GM21825 (cell line): Measurements from ENCODE around the gene SH3RF1.
A peak's percentile ranks its signal among the peaks of the same experiment; 100 is the strongest.
"Not testable (repeated sequence)": the region's sequence is repeated elsewhere in the genome, so short reads cannot be mapped to it uniquely, and the experiment has no call there.

ENCODE experiments used
- ATAC-seq: cut with Tn5 transposase; IDR thresholded peaks from one replicate; pipeline ENCODE4 v1.9.1; 2021; ENCODE audit warnings: mild to moderate bottlenecking, moderate library complexity; ENCODE audit not compliant: unreplicated experiment

Gene SH3RF1

GRCh38 chr4:169270810-169271691 is at the start of gene SH3RF1:
SH3RF1 (minus strand) TSS chr4:169270956; CDS start chr4:169269212, 1,744 bp downstream.
- ATAC-seq = peak; percentile 66

DNA sequence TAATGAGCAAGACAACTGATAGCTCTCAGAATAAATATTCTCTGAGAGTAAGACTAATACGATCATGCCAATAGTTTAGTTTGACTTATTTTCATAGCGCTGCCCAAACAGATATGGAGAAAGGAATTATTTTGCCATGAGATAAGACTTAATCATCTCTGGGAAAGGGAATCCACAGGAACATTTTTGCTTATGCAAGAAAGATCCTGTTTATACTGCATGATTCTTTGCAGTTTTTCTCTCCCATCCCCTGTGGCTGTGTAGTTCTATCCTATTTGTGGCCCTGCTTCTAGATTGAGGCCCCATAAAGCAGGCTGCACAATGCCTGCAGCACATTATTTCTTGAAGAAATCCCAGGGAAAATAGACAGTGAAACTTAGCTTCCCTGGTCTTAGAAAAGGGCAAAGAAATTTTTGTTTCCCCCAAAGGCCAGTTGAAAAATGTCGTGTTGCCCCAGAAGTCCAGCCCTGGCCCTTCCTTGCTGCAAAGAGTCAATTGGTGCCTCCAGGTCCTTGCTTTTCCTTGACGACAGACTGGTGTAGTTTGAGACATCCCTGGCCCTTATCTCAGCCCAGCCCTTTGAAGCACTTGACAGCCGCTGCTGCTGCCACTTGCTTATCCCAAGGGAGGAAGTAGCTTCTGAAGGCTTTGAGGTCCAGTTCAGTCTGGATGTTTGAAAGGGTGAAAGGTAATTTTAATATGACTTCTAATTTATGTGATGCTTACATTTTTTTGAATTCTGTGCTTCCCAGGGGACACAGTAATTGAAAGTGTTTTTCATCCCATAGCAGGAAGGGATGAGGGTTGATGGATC is 45.0 kb upstream of the SH3RF1 start:
- no peak for ATAC-seq

DNA sequence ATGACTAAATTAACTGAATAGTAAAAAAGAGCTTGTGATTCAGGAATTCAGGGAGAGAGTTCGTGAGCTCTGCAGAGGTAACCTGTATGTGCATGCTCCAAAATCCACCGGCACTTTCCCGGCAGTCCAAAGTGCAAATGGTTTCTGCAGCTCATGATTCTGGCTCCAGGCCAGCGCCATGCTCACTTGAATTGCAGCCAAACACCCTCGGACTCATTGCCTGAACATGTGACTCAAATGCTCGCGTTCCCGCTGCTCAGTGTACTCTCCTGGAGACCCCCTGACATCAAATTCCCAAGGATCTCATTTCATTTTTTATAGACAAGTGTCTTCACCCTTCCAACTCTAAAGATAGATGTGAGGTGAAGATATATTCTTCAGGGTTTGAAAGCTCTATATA is 44.1 kb upstream of the SH3RF1 start:
- ATAC-seq = no peak

- no peak for ATAC-seq
Observed at GRCh38 chr4:169313732-169314131, 43.0 kb upstream of the SH3RF1 start.

DNA sequence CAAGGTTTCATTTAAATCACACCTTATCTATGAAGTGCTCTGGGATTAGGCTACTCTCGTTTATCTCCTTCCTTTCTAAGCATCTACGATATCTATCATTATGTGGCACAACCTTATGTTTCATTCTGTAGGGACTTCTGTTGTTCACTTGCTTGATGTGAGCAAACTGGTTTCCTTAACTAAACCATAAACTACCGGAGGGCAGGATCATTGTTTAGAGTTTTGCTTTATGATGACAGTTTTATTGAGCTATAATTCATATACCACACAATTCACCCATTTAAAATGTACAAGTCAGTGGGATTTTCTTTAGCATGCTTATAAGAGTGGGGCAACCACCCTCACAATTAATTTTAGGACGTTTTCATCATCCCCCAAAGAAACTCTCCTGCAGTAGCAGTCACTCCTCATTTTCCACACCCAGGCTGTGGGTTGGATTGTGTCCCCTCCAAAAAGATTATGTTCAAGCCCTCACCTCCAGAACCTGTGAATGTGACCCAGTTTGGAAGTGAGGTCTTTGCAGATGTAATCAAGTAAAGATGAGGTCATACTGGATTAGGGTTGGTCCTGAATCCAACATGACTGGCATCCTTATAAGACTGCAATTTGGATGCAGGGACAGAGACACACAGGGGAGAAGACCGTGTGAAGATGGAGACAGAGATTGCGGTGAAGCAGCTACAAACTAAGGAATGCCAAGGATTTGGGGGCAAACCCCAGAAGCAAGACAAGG is 42.1 kb upstream of the SH3RF1 start:
- ATAC-seq = no peak

DNA sequence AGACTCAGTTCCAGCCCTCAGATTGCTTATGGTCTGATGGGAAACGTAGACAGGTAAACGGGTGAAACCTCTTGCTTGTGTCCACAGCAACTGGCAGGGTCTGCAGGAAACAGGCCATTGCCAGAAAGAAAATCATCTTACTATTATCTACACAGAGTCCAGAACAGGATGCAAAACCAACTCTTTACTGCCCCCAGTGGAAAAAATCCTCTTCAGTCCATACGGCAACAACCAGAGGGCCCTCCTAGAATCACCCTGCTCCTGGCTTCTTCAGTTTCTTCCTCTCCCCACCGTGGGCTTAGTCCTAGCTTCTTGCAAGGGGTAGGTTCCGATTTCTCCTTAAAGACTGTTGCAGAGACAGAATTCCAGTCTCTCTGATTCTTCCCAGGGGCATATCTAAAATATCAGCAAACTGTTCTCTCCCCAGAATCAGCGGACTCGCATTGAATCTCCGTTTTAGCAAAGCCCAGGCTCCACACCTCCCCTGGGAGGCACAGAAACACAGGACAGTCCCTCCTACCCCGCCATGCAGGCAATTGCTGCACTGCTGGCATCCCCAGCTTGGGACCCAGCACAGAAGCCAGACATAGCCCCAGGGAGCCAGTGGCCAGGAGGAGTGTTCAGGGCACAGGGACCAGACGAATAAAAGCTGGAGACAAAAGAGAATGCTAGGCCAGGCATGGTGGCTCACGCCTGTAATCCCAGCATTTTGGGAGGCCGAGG is 41.0 kb upstream of the SH3RF1 start:
- peak; percentile 81 for ATAC-seq

GRCh38 chr4:169309326-169309967 is 38.7 kb upstream of the SH3RF1 start:
- no peak for ATAC-seq

DNA sequence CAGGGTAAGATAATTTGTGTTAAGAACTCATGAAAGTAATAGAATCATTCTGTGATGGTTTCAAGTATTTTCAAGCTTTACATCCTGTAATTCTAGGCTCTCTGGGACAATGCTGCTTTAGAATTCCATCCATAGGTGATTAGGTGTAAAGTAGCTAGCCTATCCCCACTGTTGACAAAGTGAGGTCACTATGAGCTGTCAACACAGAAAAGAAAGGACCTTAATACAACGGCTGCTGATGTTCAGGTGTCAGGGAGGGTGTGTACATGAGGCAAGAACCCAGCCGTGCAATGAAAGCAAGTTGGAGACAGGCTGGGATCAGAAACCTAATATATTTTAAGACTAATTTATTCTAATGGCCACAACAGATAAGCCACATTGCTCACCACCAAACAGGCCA is 36.8 kb upstream of the SH3RF1 start:
- ATAC-seq = no peak

GRCh38 chr4:169305651-169306050 is 34.9 kb upstream of the SH3RF1 start:
- no peak for ATAC-seq

- ATAC-seq = no peak
Observed at GRCh38 chr4:169305173-169305572, 34.4 kb upstream of the SH3RF1 start.

DNA sequence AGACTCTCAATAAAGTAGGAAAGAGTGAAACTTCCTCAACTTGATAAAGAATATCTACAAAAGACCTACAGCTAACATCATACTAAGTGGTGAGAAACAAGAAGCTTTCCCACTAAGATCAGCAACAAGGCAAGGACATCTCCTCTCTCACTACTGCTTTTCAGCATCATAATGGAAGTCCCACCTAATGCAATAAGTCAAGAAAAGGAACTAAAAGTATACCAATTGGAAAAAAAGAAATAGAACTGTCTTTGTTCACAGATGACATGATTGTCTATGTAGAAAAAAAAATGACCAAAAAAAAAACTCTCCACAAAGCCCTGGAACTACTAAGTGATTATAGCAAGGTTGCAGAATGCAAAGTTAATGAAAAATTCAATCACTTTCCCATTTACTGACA is 25.1 kb upstream of the SH3RF1 start:
- no peak for ATAC-seq

GRCh38 chr4:169293343-169294176 is 22.8 kb upstream of the SH3RF1 start:
- peak; percentile 90 for ATAC-seq

DNA sequence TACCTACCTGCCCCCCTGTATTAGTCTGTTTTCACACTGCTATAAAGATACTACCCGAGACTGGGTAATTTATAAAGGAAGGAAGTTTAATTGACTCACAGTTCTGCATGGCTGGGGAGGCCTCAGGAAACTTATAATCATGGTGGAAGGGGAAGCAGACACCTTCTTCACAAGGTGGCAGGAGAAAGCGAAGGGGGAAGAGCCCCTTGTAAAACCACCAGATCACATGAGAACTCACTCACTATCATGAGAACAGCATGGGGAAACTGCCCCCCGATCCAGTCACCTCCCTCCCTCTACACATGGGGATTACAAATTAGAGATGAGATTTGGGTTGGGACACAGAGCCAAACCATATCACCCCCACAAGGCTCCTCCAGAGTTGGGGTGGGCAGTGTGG is 17.2 kb upstream of the SH3RF1 start:
- ATAC-seq = not testable (repeated sequence)

DNA sequence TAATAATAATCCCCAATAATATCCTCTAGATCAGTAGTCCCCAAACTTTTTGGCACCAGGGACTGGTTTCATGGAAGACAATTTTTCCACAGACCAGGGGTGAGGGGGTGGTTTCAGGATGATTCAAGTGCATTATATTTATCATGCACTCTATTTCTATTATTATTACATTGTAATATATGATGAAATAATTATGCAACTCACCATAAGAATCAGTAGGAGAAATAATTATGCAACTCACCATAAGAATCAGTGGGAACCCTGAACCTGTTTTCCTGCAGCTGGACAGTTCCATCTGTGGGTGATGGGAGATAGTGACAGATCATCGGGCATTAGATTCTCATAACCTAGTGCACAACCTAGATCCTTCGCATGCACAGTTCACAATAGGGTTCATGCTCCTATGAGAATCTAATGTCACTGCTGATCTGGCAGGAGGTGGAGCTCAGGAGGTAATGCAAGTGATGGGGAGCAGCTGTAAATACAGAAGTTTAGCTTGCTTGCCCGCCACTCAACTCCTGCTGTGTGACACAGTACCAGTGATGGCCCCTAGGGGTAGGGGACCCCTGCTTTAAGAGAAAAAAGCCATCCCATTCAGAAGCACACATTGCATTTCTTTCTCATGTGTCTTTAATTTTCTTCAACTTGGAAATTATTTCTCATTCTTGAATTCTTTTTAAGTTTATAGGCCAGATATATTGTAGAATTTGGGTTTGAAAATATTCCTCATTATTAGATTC is 16.0 kb upstream of the SH3RF1 start:
- ATAC-seq = no peak

GRCh38 chr4:169283114-169283509 is 12.4 kb upstream of the SH3RF1 start:
- no peak for ATAC-seq

- ATAC-seq = no peak
Observed at GRCh38 chr4:169282429-169283113, 11.8 kb upstream of the SH3RF1 start.

DNA sequence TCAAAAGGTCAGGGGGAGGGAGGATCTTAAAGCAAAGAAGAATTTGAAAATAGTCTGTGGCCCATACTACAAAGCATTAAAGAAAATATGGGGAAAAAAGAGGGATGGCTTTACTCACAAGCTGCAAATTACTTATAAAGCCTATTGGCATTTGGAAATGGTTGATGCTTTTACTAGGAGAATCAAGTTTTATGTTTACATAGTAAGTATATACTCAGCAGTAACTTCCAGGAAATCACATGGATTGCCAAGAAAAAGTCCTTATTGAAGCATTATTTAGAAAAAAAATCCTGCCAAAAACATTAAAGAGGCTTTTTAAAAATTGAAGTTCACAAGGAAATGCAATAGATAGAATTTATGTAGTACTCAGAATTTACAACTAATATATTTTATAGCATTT is 8.4 kb upstream of the SH3RF1 start:
- ATAC-seq = no peak

- no peak for ATAC-seq
Observed at GRCh38 chr4:169278624-169279023, 7.9 kb upstream of the SH3RF1 start.
